NCI-H82 treated with DMSO at 0.1 percent for 48 hours (cell line): ENCODE results near the gene PTPRD.
"Not testable (repeated sequence)": the region's sequence is repeated elsewhere in the genome, so short reads cannot be mapped to it uniquely, and the experiment has no call there.

Experiments used
- DNase-seq: peaks from one replicate; lab custom pipeline; 2025; ENCODE audit not compliant: unreplicated experiment; lab: John Stamatoyannopoulos, UW

The PTPRD gene

DNA sequence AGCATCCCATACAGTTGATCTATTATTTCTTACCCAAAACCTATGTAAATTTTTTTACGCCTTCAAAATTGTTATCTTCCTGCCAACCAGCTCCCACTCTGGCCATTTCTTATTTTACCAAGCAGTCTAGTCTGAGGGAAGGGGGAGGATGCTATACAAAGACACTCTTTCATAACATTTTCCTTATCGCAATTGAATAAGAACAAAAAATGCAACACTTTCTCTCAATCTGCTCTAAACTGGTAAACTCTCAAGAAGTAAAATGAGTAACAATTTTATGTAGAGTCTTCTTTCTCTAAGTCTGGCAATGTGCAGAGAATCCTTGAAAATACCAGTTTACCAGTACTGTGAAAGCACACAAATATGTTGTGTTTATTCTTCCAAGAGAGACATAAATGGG, 1216.3 kb downstream of the PTPRD start:
- DNase-seq = no peak

DNA sequence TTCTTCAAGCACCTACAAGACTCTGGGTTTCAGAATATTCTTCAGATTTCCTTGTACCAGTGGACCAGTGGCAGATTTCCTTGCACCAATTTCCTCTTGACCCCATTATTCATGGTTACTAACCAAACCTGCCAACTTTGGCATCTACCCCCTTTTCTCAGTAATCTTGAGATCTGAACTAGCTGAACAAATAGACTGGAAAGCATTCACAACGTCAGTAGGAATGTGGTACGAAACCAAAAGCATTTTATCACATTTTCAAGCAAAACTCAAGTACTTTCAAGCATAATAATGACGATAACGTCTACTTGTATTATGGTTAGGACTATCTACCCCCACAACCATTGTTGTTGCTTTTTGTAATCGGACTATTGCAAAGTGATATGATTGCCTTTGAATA, 1217.3 kb downstream of the PTPRD start:
- DNase-seq = no peak

DNA sequence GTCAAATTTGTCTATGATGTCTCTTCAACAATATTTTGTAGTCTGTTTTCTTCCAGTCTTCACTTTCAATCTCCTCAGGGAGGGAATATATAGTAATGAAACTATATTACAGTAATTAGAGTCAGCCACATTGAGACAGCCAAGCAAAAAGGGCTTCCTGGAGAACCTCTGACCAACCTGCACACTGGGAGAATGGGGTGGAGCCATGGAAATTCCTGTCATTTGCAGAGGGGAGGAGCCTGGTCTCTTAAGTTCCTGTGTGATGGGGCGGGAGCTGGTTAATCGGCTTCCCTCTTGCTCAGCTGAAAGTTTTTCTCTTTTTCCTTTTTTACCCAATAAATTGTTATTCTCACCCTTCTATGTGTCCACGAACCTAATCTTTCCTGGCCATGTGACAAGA, 1220.0 kb downstream of the PTPRD start:
- no peak for DNase-seq

DNA sequence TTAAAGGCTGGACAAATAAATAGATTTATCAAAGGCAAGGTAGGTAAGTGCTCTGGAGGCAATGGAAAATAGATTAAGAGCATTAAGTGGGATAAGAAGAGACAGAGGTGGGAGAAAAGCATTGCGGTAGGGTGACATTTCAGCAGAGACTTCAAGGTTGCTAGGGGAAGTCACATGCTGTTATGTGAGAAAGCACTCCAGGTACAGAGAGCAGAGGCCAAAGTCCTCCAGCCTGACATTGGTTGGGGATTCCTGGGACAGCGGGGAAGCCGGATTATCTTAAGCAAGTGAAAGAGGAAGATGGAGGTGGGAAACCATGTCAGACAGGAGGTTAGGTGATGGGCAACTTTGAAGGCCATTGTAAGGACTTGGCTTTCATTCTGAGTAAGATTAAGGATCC, 1222.9 kb downstream of the PTPRD start:
- no peak for DNase-seq

DNA sequence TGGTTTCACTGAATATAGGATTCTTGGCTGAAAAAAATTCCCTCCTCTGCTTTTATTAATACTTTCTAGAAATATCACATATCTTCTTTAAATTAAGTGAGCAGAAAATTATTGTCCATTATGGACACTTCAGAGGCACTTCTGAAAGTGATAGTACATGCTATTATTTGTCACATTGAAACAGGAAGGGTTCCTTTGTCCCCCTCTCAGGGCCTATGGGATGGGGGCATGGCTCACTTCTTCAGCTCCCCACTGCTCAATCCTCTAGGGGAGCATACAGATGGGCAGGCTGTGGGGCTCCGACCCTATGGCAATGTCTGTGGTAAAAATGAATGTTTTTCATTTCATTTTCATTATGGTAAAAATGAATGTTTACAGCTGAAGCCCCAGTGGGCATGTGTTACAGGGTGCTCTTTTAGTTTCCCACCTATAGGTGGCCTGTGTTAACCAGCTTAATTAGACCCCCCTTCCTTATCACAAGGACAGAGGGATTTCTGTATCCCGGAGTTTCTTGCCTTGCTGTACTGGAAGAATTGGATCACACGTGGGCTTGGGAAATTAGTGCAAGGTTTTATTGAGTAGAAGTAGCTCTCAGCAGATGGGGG, 1225.2 kb downstream of the PTPRD start:
- DNase-seq = no peak

DNA sequence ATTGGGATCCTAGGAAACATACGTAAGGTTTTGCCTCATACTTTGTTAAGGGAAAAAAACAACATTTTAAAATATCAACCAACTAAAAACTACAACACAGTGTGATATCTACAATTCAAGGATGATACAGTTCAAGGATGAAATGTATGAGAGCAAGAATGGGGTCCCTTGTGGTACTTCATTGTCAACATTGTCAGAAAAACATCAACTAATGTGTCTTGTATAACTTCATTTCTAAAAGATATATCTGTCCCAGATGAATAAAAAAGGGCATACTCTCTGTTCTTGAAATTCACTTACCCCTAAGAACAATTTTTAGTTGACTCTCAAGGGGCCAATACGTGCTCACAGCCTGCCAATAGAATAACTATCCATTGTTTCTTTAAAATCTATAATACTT, 1250.5 kb downstream of the PTPRD start:
- DNase-seq = no peak

DNA sequence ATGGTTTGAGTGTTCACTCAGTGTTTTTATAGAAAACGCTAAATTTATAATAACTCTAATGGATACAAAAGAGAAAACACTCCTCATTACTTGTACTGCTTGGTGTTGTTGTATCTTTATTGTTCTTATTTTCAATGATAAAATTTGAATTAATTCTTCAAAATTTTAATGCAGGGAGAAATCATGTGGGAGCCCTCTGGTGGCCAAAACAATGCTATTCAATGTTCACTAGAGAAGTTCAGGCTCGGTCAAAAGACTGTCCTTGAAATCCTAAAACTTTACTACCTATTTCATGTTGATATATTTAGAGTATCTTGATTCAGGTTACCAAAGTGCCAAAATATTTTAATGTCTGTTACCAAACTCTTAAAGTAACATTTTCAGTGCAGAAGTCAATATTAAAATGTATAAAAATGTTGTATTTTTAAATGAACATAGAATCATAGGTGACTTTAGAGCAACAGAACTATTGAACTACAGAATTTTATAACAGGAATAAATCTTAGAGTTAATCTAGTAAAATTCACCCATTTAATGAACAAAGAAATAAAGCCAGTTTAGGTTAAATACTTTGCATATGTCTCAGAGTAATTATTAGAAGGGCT, 1259.8 kb downstream of the PTPRD start:
- no peak for DNase-seq

DNA sequence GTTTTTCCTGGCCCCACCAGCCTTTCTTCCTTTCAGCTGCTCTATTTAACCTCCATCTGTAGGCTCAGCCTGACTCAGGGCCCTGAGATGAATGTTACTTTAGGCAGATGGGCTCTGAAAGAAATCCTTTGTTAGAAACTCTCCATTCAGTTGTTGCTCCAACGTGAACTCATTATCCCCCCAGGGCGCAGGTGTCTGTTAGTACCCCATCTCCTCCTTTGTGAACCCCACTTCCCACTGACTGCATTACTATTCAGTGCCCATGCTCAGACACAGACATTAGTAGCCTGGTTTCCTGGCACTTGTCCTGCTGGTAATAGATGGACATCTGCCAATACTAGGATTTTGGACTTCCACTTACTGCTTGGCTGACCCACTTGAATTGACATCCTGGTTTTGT, 1271.6 kb downstream of the PTPRD start:
- DNase-seq = no peak

GRCh38 chr9:9337129-9337528, 1275.7 kb downstream of the PTPRD start:
- no peak for DNase-seq

- DNase-seq = no peak
Observed at GRCh38 chr9:9326749-9327148, 1286.1 kb downstream of the PTPRD start.

GRCh38 chr9:9319007-9319406, 1293.8 kb downstream of the PTPRD start:
- no peak for DNase-seq

- not testable (repeated sequence) for DNase-seq
Observed at GRCh38 chr9:9310743-9311142, 1302.1 kb downstream of the PTPRD start.

GRCh38 chr9:9305600-9305999, 1307.2 kb downstream of the PTPRD start:
- no peak for DNase-seq

DNA sequence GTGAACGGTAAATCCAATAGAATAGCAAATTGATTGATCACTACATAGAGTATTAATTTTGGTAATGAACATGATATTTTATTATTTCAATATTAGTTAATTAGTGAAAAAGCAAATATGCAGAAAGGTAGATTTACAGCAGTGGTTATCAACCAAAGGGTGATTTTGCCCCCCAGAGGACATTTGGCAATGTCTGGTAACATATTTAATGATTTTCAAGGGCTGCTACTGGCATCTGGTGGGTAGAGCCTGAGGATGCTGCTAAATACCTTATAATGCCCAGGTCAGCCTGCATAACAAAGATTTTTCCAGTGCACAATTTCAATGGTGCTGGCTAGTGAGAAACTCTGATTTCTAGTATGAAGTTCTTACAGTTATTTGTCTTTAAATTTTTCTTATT, 1313.7 kb downstream of the PTPRD start:
- DNase-seq = no peak

GRCh38 chr9:9286001-9286400, 1326.8 kb downstream of the PTPRD start:
- DNase-seq = no peak

- DNase-seq = no peak
Observed at GRCh38 chr9:9284201-9284600, 1328.6 kb downstream of the PTPRD start.

GRCh38 chr9:9283159-9283986, 1329.4 kb downstream of the PTPRD start:
- DNase-seq = no peak

- DNase-seq = no peak
Observed at GRCh38 chr9:9275601-9276000, 1337.2 kb downstream of the PTPRD start.

DNA sequence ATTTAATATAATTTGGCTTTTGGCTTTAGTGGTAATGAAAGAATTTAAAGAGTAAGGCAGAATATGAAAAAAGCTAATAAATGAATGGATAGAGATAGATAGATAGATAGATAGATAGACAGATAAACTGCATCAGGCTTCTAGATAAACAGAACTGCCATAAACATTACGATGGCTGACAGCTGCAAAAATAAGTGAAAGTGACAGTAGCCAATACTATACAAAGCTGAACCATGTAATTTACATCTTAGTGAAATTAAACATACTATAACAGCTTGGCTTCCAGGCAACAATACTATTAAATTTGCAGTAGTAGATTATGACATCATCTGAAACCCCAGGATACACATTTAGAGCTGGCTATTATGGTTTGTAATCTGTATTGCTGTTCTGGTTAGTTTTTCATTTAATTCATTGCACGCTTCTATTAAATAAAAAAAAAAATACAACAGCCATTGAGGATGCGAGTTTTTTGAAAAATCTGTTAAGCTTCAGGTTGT, 1354.8 kb downstream of the PTPRD start:
- no peak for DNase-seq

DNA sequence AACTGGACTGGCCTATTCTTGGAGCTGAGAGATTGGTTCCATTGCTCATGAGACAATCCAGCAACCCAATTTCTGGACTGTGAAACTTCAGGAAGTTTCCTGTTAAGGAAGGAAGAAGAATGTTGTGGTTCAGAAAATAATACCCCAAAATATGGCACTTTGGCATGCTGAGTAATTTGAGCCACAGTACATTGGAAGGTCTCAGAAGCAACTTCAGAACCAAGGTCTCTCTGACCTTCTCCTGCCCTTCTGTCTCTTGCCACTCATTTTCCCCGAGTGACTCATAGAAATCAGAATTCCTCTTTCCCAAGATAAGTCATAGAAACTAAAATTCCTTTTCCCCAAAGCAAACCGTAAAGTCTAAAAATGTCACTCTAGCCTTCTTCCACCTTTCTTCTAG, 1366.1 kb downstream of the PTPRD start:
- no peak for DNase-seq

- DNase-seq = no peak
Observed at GRCh38 chr9:9231946-9232345, 1380.9 kb downstream of the PTPRD start.

- DNase-seq = no peak
Observed at GRCh38 chr9:9229269-9229668, 1383.5 kb downstream of the PTPRD start.
